Measurements from ENCODE around the gene LONRF2.

DNA sequence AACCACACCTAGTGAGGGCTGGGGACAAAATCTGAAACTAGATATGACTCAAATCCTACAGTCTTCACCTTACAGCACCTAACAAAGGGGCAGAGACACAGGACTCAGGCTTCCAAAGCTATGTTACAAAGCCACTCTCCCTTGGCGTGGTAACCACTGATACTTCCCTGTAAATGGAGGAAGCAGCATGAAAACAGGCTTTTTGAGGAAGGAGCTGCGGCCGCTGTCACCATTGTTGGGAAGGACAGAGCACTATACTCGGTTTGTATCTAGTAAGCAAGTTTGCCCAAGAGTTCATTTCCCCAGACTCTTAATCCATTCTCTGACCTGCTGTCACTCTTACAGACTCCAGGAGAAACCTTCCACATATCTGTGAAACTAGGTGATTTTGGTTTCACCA, 60.3 kb downstream of the LONRF2 start:
- TF ChIP-seq POLR2A (IDR thresholded peaks at IDR 0.05): no peak
- TF ChIP-seq, protein P1, sequence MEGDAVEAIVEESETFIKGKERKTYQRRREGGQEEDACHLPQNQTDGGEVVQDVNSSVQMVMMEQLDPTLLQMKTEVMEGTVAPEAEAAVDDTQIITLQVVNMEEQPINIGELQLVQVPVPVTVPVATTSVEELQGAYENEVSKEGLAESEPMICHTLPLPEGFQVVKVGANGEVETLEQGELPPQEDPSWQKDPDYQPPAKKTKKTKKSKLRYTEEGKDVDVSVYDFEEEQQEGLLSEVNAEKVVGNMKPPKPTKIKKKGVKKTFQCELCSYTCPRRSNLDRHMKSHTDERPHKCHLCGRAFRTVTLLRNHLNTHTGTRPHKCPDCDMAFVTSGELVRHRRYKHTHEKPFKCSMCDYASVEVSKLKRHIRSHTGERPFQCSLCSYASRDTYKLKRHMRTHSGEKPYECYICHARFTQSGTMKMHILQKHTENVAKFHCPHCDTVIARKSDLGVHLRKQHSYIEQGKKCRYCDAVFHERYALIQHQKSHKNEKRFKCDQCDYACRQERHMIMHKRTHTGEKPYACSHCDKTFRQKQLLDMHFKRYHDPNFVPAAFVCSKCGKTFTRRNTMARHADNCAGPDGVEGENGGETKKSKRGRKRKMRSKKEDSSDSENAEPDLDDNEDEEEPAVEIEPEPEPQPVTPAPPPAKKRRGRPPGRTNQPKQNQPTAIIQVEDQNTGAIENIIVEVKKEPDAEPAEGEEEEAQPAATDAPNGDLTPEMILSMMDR (IDR thresholded peaks at IDR 0.05): no peak

Measured in uterus (tissue), 2 donors.